HepG2 (cell line): ENCODE measurements around the gene UCMA. TPM values are rescaled to one million over a fixed set of nuclear protein-coding genes. Genes with fewer than 3 reads are reported as not detected.
A peak's percentile ranks its signal among the peaks of the same experiment; 100 is the strongest.

ENCODE experiments used
- ASH2L ChIP-seq: fragments of 300-600, 200-600 bp; sonication (generic); IDR thresholded peaks from 2 replicates; pipeline ENCODE4 v1.7.0; 2017; ENCODE audit warnings: low read depth, mild to moderate bottlenecking, moderate library complexity, mixed read lengths, low read length; ENCODE audit not compliant: insufficient read length
- DNMT1 ChIP-seq: sonication (generic); formaldehyde crosslinking; IDR thresholded peaks from 2 replicates; pipeline ENCODE4 v1.5.1; 2020; ENCODE audit warnings: mild to moderate bottlenecking, missing genetic modification reagents
- ETV5 ChIP-seq: IDR thresholded peaks from 2 replicates; pipeline ENCODE4 v1.6.1; 2018; ENCODE audit warnings: missing biosample characterization, missing genetic modification reagents, inconsistent platforms, borderline replicate concordance
- FOXA3 ChIP-seq: IDR thresholded peaks from 2 replicates; pipeline ENCODE4 v1.6.1; 2016; ENCODE audit warnings: missing genetic modification reagents, missing compliant biosample characterization
- GABPB1 ChIP-seq: IDR thresholded peaks from 2 replicates; pipeline ENCODE4 v1.6.1; 2016; ENCODE audit warnings: mild to moderate bottlenecking, missing genetic modification reagents, moderate library complexity, missing compliant biosample characterization
- HDAC2 ChIP-seq: sonication (generic); formaldehyde crosslinking; IDR thresholded peaks from 2 replicates; pipeline ENCODE4 v1.4.0; 2020; ENCODE audit warnings: missing genetic modification reagents
- HIC2 ChIP-seq: sonication (generic); formaldehyde crosslinking; IDR thresholded peaks from 2 replicates; pipeline ENCODE4 v1.9.0; 2022; ENCODE audit warnings: low read depth, missing genetic modification reagents
- KDM2A ChIP-seq: sonication (generic); formaldehyde crosslinking; IDR thresholded peaks from 2 replicates; pipeline ENCODE4 v1.4.0; 2020; ENCODE audit warnings: low read depth, missing genetic modification reagents, borderline replicate concordance
- RARG ChIP-seq: sonication (generic); formaldehyde crosslinking; IDR thresholded peaks from 2 replicates; pipeline ENCODE4 v1.4.0; 2020; ENCODE audit warnings: low read depth, mild to moderate bottlenecking, missing genetic modification reagents
- SOX5 ChIP-seq: IDR thresholded peaks from 2 replicates; pipeline ENCODE4 v1.6.1; 2016; ENCODE audit warnings: borderline replicate concordance
- SOX6 ChIP-seq, 2 experiments: fragments of 450-650 bp in 1 of 2; sonication (generic) in 1 of 2; formaldehyde crosslinking in 1 of 2; IDR thresholded peaks; 2 replicates each; pipeline versions ENCODE4 v1.4.0 to v1.6.1; 2017 to 2020; ENCODE audit warnings: antibody characterized with exemption in 1 of 2, mild to moderate bottlenecking in 1 of 2, missing genetic modification reagents in 1 of 2
- STAG1 ChIP-seq: sonication (generic); formaldehyde crosslinking; IDR thresholded peaks from 2 replicates; pipeline ENCODE4 v1.4.0; 2020; ENCODE audit warnings: missing genetic modification reagents
- THYN1 ChIP-seq: sonication (generic); formaldehyde crosslinking; IDR thresholded peaks from 2 replicates; pipeline ENCODE4 v1.8.1; 2023; ENCODE audit warnings: low read depth, mild to moderate bottlenecking, moderate library complexity, missing genetic modification reagents, borderline replicate concordance
- ZBTB14 ChIP-seq: sonication (generic); formaldehyde crosslinking; IDR thresholded peaks from 2 replicates; pipeline ENCODE4 v1.4.0; 2020; ENCODE audit warnings: missing genetic modification reagents
- ZNF296 ChIP-seq: sonication (generic); formaldehyde crosslinking; conservative IDR thresholded peaks from 2 replicates; pipeline ENCODE4 v1.5.0; 2020; ENCODE audit warnings: mild to moderate bottlenecking, missing genetic modification reagents
- ZNF644 ChIP-seq: IDR thresholded peaks from 2 replicates; pipeline ENCODE4 v1.6.1; 2016; ENCODE audit warnings: low read depth
- ZNF773 ChIP-seq: sonication (generic); formaldehyde crosslinking; IDR thresholded peaks from 2 replicates; pipeline ENCODE4 v1.4.0; 2020; ENCODE audit warnings: missing genetic modification reagents, borderline replicate concordance
- ZNF788 ChIP-seq: sonication (generic); formaldehyde crosslinking; IDR thresholded peaks from 2 replicates; pipeline ENCODE4 v1.5.0; 2020; ENCODE audit warnings: mild to moderate bottlenecking, missing genetic modification reagents, borderline replicate concordance
- ZSCAN29 ChIP-seq: sonication (generic); formaldehyde crosslinking; conservative IDR thresholded peaks from 2 replicates; pipeline ENCODE4 v1.4.0; 2020; ENCODE audit warnings: mild to moderate bottlenecking, missing genetic modification reagents
- polyA plus RNA-seq, 8 experiments: library from polyadenylated mRNA; depleted of rRNA in 3 of 8; stranded (reverse) in 7 of 8; unstranded in 1 of 8; fragments of >200 nt; fragmentation: Illumina TruSeq in 4 of 8; extraction: Trizol in 4 of 8; gene quantifications; 2 replicates each; pipeline versions ENCODE4 v1.2.1 to v1.2.3, GENCODE V29; 2011 to 2016; ENCODE audit warnings: low read depth in 4 of 8, missing spikeins in 1 of 8, mixed read lengths in 1 of 8; ENCODE audit not compliant: insufficient read depth in 1 of 8
- total RNA-seq, 5 experiments: library from RNA; depleted of rRNA; stranded (reverse); fragments of >200 nt; fragmentation: Illumina TruSeq; extraction: Trizol; gene quantifications; 2 replicates each; pipeline ENCODE4 v1.2.3, GENCODE V29; 2016; ENCODE audit warnings: low read depth in 1 of 5
- TF ChIP-seq, protein P1 (sequence below): sonication (generic); formaldehyde crosslinking; IDR thresholded peaks from 2 replicates; pipeline ENCODE4 v1.5.0; 2020; ENCODE audit warnings: missing genetic modification reagents
- TF ChIP-seq, protein P2 (sequence below): sonication (generic); formaldehyde crosslinking; IDR thresholded peaks from 2 replicates; pipeline ENCODE4 v1.4.0; 2020; ENCODE audit warnings: low read depth, missing genetic modification reagents

The UCMA gene
- total and polyA plus RNA-seq, 2 of the 13 experiments (the other 11 are each of a cell fraction or from before 2014, with no cell fraction given), result not detected

DNA sequence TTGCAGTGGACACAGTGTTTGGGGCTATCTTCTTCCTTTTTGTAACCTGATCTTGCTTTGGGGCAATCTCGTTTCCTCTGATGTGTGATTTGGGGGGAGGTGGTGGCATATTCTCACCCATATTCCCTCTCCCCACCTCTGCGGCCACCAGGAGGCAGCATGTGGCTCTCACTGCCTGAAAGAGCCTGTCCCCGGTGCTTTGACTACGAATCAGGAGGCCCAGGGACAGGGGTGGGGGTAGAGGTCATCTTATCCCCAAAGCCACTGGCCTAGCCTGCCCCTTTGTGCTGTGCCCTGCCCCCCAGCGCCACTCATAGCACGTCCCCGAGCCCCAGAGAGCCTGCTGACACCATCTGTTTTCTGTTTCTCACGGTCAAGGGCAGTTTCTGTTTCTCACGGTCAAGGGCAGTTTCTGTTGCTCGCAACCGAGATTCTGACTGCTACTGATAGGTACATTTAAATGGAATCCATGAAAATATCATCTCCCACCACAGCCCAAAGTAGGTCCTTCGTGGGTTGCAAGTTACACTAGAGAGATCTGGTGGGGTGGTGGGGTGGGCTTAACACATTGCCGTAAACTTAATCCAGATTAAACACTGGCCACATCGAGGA is 37.5 kb upstream of the UCMA start (continued):
- TF ChIP-seq ETV5 (0 out of 2 replicates have a peak, but pooled peaks have one; percentile 20), ZNF788 (CRISPR knock-in tag) (peak; percentile 88), ZSCAN29 (peak; percentile 81), ZNF644 (CRISPR knock-in tag) (0 out of 2 replicates have a peak, but pooled peaks have one; percentile 24), GABPB1 (CRISPR knock-in tag) (0 out of 2 replicates have a peak, but pooled peaks have one; percentile 18), HDAC2 (CRISPR knock-in tag) (peak; percentile 60; the same call in 1 of the 2 replicates), ASH2L (peak; percentile 54), THYN1 (CRISPR knock-in tag) (0 out of 2 replicates have a peak, but pooled peaks have one; percentile 49), SOX6 (IDR thresholded peaks at IDR 0.05) (no peak), SOX6 (CRISPR knock-in tag; IDR thresholded peaks at IDR 0.05) (peak; percentile 68; the same call in 1 of the 2 replicates), ZNF296 (no peak), RARG (CRISPR knock-in tag) (no peak), SOX5 (CRISPR knock-in tag) (peak; percentile 39; the same call in 1 of the 2 replicates), STAG1 (CRISPR knock-in tag) (peak; percentile 85), ZBTB14 (CRISPR knock-in tag) (no peak), KDM2A (CRISPR knock-in tag) (peak; percentile 59; the same call in 1 of the 2 replicates), DNMT1 (CRISPR knock-in tag) (no peak), FOXA3 (CRISPR knock-in tag) (peak; percentile 39; the same call in 1 of the 2 replicates), HIC2 (CRISPR knock-in tag) (peak; percentile 64; the same call in 1 of the 2 replicates), ZNF773 (CRISPR knock-in tag) (no peak)
- TF ChIP-seq, protein P1, sequence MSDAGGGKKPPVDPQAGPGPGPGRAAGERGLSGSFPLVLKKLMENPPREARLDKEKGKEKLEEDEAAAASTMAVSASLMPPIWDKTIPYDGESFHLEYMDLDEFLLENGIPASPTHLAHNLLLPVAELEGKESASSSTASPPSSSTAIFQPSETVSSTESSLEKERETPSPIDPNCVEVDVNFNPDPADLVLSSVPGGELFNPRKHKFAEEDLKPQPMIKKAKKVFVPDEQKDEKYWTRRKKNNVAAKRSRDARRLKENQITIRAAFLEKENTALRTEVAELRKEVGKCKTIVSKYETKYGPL (CRISPR knock-in tag), result no peak
- TF ChIP-seq, protein P2, sequence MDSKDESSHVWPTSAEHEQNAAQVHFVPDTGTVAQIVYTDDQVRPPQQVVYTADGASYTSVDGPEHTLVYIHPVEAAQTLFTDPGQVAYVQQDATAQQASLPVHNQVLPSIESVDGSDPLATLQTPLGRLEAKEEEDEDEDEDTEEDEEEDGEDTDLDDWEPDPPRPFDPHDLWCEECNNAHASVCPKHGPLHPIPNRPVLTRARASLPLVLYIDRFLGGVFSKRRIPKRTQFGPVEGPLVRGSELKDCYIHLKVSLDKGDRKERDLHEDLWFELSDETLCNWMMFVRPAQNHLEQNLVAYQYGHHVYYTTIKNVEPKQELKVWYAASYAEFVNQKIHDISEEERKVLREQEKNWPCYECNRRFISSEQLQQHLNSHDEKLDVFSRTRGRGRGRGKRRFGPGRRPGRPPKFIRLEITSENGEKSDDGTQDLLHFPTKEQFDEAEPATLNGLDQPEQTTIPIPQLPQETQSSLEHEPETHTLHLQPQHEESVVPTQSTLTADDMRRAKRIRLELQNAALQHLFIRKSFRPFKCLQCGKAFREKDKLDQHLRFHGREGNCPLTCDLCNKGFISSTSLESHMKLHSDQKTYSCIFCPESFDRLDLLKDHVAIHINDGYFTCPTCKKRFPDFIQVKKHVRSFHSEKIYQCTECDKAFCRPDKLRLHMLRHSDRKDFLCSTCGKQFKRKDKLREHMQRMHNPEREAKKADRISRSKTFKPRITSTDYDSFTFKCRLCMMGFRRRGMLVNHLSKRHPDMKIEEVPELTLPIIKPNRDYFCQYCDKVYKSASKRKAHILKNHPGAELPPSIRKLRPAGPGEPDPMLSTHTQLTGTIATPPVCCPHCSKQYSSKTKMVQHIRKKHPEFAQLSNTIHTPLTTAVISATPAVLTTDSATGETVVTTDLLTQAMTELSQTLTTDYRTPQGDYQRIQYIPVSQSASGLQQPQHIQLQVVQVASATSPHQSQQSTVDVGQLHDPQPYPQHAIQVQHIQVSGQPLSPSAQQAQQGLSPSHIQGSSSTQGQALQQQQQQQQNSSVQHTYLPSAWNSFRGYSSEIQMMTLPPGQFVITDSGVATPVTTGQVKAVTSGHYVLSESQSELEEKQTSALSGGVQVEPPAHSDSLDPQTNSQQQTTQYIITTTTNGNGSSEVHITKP (CRISPR knock-in tag), result peak; percentile 37; the same call in 1 of the 2 replicates
